Keratinocyte (primary cell): Measurements from ENCODE around the gene NELL1. TPM values are rescaled to one million over a fixed set of nuclear protein-coding genes. Genes with fewer than 3 reads are reported as not detected.

Source experiments
- DNase-seq: peaks from one replicate; pipeline ENCODE4 v3.0.0-alpha.2; 2011; ENCODE audit warnings: low read depth, missing footprints, low spot score
- FAIRE-seq: peaks from 2 replicates; lab custom pipeline; 2011; peaks lifted over from hg19 to GRCh38; lab: Jason Lieb, UNC
- H2AFZ ChIP-seq: 2 replicates; pipeline ENCODE4 v1.6.0; 2012; ENCODE audit warnings: low read length, control low read depth, inconsistent platforms; ENCODE audit not compliant: control insufficient read depth
- H3K27ac ChIP-seq: 2 replicates; pipeline ENCODE4 v1.5.1; 2011; ENCODE audit warnings: low read length; ENCODE audit not compliant: control insufficient read depth, insufficient read depth
- H3K27me3 ChIP-seq: 3 replicates; pipeline ENCODE4 v1.6.0; 2011; ENCODE audit warnings: low read length; ENCODE audit not compliant: control insufficient read depth, insufficient read depth; ENCODE audit errors: extremely low read depth
- H3K36me3 ChIP-seq, 2 experiments: 2 replicates in 1 of 2; 3 replicates in 1 of 2; pipeline ENCODE4 v1.5.1; 2011; ENCODE audit warnings: low read length in 2 of 2, mild to moderate bottlenecking in 1 of 2; ENCODE audit not compliant: control insufficient read depth in 2 of 2, insufficient read depth in 2 of 2; ENCODE audit errors: extremely low read depth in 1 of 2
- H3K4me1 ChIP-seq: 3 replicates; pipeline ENCODE4 v1.5.1; 2011; ENCODE audit warnings: low read length; ENCODE audit not compliant: control insufficient read depth, insufficient read depth; ENCODE audit errors: extremely low read depth
- H3K4me2 ChIP-seq: 3 replicates; pipeline ENCODE4 v1.6.0; 2011; ENCODE audit warnings: low read depth, low read length; ENCODE audit not compliant: control insufficient read depth, insufficient read depth; ENCODE audit errors: extremely low read depth
- H3K4me3 ChIP-seq, 3 experiments: fragments of 200-600 bp in 1 of 3; sonication (generic) in 1 of 3; 2 replicates in 2 of 3; 3 replicates in 1 of 3; pipeline ENCODE4 v1.5.1; 2011 to 2016; ENCODE audit warnings: low read length in 3 of 3, mild to moderate bottlenecking in 3 of 3, control low read depth in 2 of 3, inconsistent platforms in 1 of 3, low read depth in 1 of 3, mixed read lengths in 1 of 3, mixed run types in 1 of 3, moderate library complexity in 1 of 3; ENCODE audit not compliant: control insufficient read depth in 2 of 3, insufficient read depth in 2 of 3; ENCODE audit errors: extremely low read depth in 1 of 3
- H3K79me2 ChIP-seq: 2 replicates; pipeline ENCODE4 v1.6.0; 2012; ENCODE audit warnings: low read length; ENCODE audit not compliant: control insufficient read depth, insufficient read depth
- H3K9ac ChIP-seq: 3 replicates; pipeline ENCODE4 v1.6.0; 2011; ENCODE audit warnings: low read length; ENCODE audit not compliant: control insufficient read depth, insufficient read depth; ENCODE audit errors: extremely low read depth
- H3K9me1 ChIP-seq: 3 replicates; pipeline ENCODE4 v1.6.0; 2011; ENCODE audit warnings: low read length; ENCODE audit not compliant: control insufficient read depth, insufficient read depth; ENCODE audit errors: extremely low read depth
- H3K9me3 ChIP-seq: 2 replicates; pipeline ENCODE4 v1.5.1; 2012; ENCODE audit warnings: low read depth, low read length; ENCODE audit not compliant: control insufficient read depth
- H4K20me1 ChIP-seq: 3 replicates; pipeline ENCODE4 v1.6.0; 2011; ENCODE audit warnings: low read length; ENCODE audit not compliant: control insufficient read depth, insufficient read depth; ENCODE audit errors: extremely low read depth
- CTCF ChIP-seq, 3 experiments: IDR thresholded peaks in 1 of 3; conservative IDR thresholded peaks in 1 of 3; optimal IDR thresholded peaks in 1 of 3; 2 replicates in 2 of 3; 3 replicates in 1 of 3; pipeline versions ENCODE3 to v1.5.1; 2011; ENCODE audit warnings: low read length in 3 of 3, mild to moderate bottlenecking in 3 of 3, moderate library complexity in 2 of 3, control low read depth in 1 of 3, inconsistent platforms in 1 of 3; ENCODE audit not compliant: insufficient read depth in 2 of 3; ENCODE audit errors: extremely low read depth in 1 of 3
- EZH2 ChIP-seq: IDR thresholded peaks from one replicate; pipeline ENCODE4 v1.6.1; 2012; ENCODE audit warnings: inconsistent platforms, mild to moderate bottlenecking, low read length, moderate library complexity
- dilution Hi-C: fragments of 300-500 bp; cut with MboI; formaldehyde crosslinking; loops from one replicate; pipeline ENCODE4 v1.7.0; 2020; ENCODE audit warnings: low sequenced_read_pairs; ENCODE audit not compliant: extremely low pct_ligation_motif_present
- polyA plus RNA-seq, 5 experiments: library from polyadenylated mRNA; depleted of rRNA in 3 of 5; stranded (reverse) in 3 of 5; stranded (forward) in 1 of 5; unstranded in 1 of 5; fragments of >200 nt; gene quantifications; 1 replicate in 1 of 5; 2 replicates in 3 of 5; 3 replicates in 1 of 5; pipeline versions ENCODE4 v1.2.1 to v1.2.3, GENCODE V29; 2011 to 2012; ENCODE audit warnings: missing spikeins in 2 of 5, low read depth in 1 of 5, low replicate concordance in 1 of 5

Gene NELL1
- polyA plus RNA-seq, 1 donor (not counting 4 experiments of a cell fraction or from before 2014, with no cell fraction given) = not detected

GRCh38 chr11:21485426-21485825, 816.0 kb downstream of the NELL1 start:
- H3K4me3 ChIP-seq = no peak overlapping the region
- DNase-seq = no peak
- no peaks in the 10 kb centered on the region for H3K79me2 ChIP-seq
- dilution Hi-C loops = no loop called here
- no peaks in the 10 kb centered on the region for H4K20me1 ChIP-seq
- no peaks in the 10 kb centered on the region for H3K27me3 ChIP-seq
- H3K9me1 ChIP-seq = no peaks in the 10 kb centered on the region
- no peak overlapping the region for H3K27ac ChIP-seq
- no peaks in the 10 kb centered on the region for H3K4me1 ChIP-seq
- FAIRE-seq = no peak
- H3K36me3 ChIP-seq = no peaks in the 10 kb centered on the region
- TF ChIP-seq CTCF (optimal IDR thresholded peaks at IDR 0.05 in 1 of 3, IDR thresholded peaks at IDR 0.05 in 1 of 3, conservative IDR thresholded peaks at IDR 0.05 in 1 of 3; ENCODE audit: extremely low read depth in 1 of 3, insufficient read depth in 2 of 3, low read length in 3 of 3) = no peak
- TF ChIP-seq EZH2 = no peak
- no peaks in the 10 kb centered on the region for H3K9me3 ChIP-seq
- H2AFZ ChIP-seq = no peak overlapping the region
- H3K4me2 ChIP-seq = no peak overlapping the region
- no peak overlapping the region for H3K9ac ChIP-seq

GRCh38 chr11:21489416-21490115, 820.2 kb downstream of the NELL1 start:
- Histone ChIP-seq H3K4me2 (no peak overlapping the region), H3K27me3 (no peaks in the 10 kb centered on the region), H3K4me3 (no peak overlapping the region), H2AFZ (no peak overlapping the region), H3K79me2 (no peaks in the 10 kb centered on the region), H3K9me3 (no peaks in the 10 kb centered on the region), H3K36me3 (no peaks in the 10 kb centered on the region), H3K9ac (no peak overlapping the region), H3K9me1 (no peaks in the 10 kb centered on the region), H3K4me1 (no peaks in the 10 kb centered on the region), H3K27ac (no peak overlapping the region), H4K20me1 (no peaks in the 10 kb centered on the region)
- dilution Hi-C loops = no loop called here
- DNase-seq (no peak), FAIRE-seq (no peak)
- no peak for TF ChIP-seq EZH2
- TF ChIP-seq CTCF (optimal IDR thresholded peaks at IDR 0.05 in 1 of 3, IDR thresholded peaks at IDR 0.05 in 1 of 3, conservative IDR thresholded peaks at IDR 0.05 in 1 of 3; ENCODE audit: extremely low read depth in 1 of 3, insufficient read depth in 2 of 3, low read length in 3 of 3) = no peak
